SK-N-SH (cell line): ENCODE results near the gene ATP2B1.
A peak's percentile ranks its signal among the peaks of the same experiment; 100 is the strongest.

Source experiments
- CTCF ChIP-seq: fragments of 200-600 bp; sonication (generic); IDR thresholded peaks from 2 replicates; pipeline ENCODE4 v1.6.1; 2017; ENCODE audit warnings: antibody characterized with exemption, mild to moderate bottlenecking, moderate library complexity
- EP300 ChIP-seq, 2 experiments: IDR thresholded peaks; 2 replicates each; pipeline versions ENCODE4 v1.4.0 to v1.6.1; 2012; ENCODE audit warnings: borderline replicate concordance in 1 of 2, low read depth in 1 of 2, low read length in 1 of 2
- EZH2phosphoT487 ChIP-seq: fragments of 200-600 bp; sonication (generic); IDR thresholded peaks from 2 replicates; pipeline ENCODE4 v1.6.1; 2017; ENCODE audit warnings: low read depth, mixed run types, mild to moderate bottlenecking, antibody characterized with exemption, moderate library complexity, borderline replicate concordance
- FOXM1 ChIP-seq: IDR thresholded peaks from 2 replicates; pipeline ENCODE4 v1.4.0; 2012; ENCODE audit warnings: low read depth, mild to moderate bottlenecking
- POLR2AphosphoS5 ChIP-seq: IDR thresholded peaks from 2 replicates; pipeline ENCODE4 v1.6.1; 2012; ENCODE audit warnings: low read depth, low read length
- RAD21 ChIP-seq: IDR thresholded peaks from 2 replicates; pipeline ENCODE4 v1.6.1; 2012; ENCODE audit warnings: mild to moderate bottlenecking, low read length
- RCOR1 ChIP-seq: fragments of 150-350 bp; IDR thresholded peaks from 2 replicates; pipeline ENCODE4 v1.6.1; 2017; ENCODE audit warnings: antibody characterized with exemption, low read length
- REST ChIP-seq: IDR thresholded peaks from 2 replicates; pipeline ENCODE4 v1.6.1; 2012; ENCODE audit warnings: mild to moderate bottlenecking, low read depth, low read length, moderate library complexity
- SIN3A ChIP-seq: IDR thresholded peaks from 2 replicates; pipeline ENCODE4 v1.6.1; 2012; ENCODE audit warnings: low read depth, mild to moderate bottlenecking, low read length, moderate library complexity, borderline replicate concordance
- SMC3 ChIP-seq: IDR thresholded peaks from 2 replicates; pipeline ENCODE4 v1.6.1; 2012; ENCODE audit warnings: low read depth, low read length, improper control_type of control experiment
- TAF1 ChIP-seq: IDR thresholded peaks from 2 replicates; pipeline ENCODE4 v1.6.1; 2012; ENCODE audit warnings: low read depth, mild to moderate bottlenecking, low read length, moderate library complexity, borderline replicate concordance
- TEAD4 ChIP-seq: IDR thresholded peaks from 2 replicates; pipeline ENCODE4 v1.4.0; 2012; ENCODE audit warnings: mild to moderate bottlenecking, borderline replicate concordance; ENCODE audit not compliant: insufficient read depth
- YY1 ChIP-seq: IDR thresholded peaks from 2 replicates; pipeline ENCODE4 v1.4.0; 2012; ENCODE audit warnings: low read depth, mild to moderate bottlenecking

DNA sequence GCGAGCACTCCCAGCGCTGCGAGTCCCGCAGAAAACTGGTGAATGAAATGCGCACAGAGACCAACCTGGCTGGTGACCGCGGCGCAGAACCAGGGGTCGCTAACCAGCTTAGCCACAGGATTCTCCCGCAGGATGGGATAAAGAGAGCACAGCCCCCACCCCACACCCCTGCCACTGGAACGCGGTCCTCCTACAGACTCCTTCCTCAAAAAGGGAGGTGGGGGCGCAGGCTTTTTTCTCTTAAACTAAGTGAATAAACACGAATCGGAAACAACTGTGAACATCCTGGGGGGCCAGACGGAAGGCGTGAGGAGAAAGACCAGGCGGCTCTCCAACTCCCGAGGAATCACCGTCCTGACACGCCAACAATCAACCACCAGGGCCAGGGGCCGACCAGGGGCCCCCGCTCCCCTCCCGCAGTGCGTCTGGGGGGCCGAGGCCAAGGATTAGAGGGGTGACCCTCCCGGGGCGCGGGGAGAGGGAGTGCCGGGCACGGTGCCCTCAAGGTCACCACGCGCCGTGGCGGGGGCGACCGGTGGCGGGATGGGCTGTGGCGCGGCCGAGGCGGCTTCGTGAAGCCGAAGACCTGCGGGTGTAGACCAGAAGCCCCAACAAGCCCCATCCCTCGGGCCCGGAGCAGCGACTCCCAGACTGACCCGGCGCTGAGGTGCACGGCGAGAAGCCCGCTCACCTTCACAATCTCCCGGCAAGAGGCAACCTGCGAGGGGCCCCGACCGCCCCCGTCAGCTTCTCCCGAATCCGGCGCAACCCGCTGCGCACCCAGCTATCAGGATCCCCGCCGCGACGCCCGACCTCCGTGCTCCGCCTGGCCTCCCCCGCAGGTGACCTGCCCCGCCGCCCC lies 704 bp downstream of the ATP2B1 start:
- TF ChIP-seq YY1 (no peak), REST (no peak), TEAD4 (no peak), CTCF (peak; percentile 17; the same call in 1 of the 2 replicates), EZH2phosphoT487 (no peak), EP300 (IDR thresholded peaks at IDR 0.05; ENCODE audit: borderline replicate concordance in 1 of 2, low read depth in 1 of 2, low read length in 1 of 2) (no peak), POLR2AphosphoS5 (no peak), TAF1 (no peak), RCOR1 (no peak; the same call in 1 of the 2 replicates), RAD21 (no peak), SIN3A (no peak), FOXM1 (no peak), SMC3 (no peak)
